ENCODE results near the gene FARP1. TPM values are rescaled to one million over a fixed set of nuclear protein-coding genes. Genes with fewer than 3 reads are reported as not detected.
"Not testable (repeated sequence)": the region's sequence is repeated elsewhere in the genome, so short reads cannot be mapped to it uniquely, and the experiment has no call there.

The FARP1 gene
- total RNA-seq, 2 experiments from 2014 or later = not detected

DNA sequence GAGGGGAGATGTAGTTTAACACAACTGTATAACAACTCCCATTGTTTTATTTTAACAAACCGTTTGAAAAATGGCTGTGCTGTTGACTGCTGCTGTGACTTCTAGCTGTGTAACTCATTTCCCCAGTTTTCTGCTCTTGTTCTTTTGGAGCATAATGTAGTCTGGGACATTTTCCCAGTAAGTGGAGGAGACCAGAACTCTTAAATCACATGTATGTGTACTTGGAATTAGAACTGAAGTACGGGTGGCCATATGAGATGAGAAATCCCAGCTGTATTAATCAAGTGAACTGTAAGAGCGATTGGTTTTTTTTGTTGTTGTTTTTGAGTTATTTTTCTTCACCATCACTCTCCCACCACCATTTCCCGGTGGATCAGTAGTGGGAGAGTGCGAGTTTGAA, 83.6 kb downstream of the FARP1 start:
- Histone ChIP-seq H3K4me1 (ENCODE audit: insufficient read depth, low read length, poor library complexity, severe bottlenecking) (no peaks in the 10 kb centered on the region), H4K20me1 (ENCODE audit: insufficient read depth, low read length) (no peaks in the 10 kb centered on the region), H3K4me2 (ENCODE audit: low read length) (no peak overlapping the region), H3K79me2 (ENCODE audit: insufficient read depth, low read depth, low read length) (no peaks in the 10 kb centered on the region), H3K27ac (ENCODE audit: low read depth, low read length, poor library complexity, severe bottlenecking) (no peak overlapping the region), H2AFZ (ENCODE audit: low read length) (no peak overlapping the region), H3K9me3 (ENCODE audit: low read length) (no peaks in the 10 kb centered on the region), H3K9me2 (ENCODE audit: insufficient read depth, low read length) (no peaks in the 10 kb centered on the region), H3K36me3 (ENCODE audit: insufficient read depth, low read length) (no peaks in the 10 kb centered on the region), H3K4me3 (ENCODE audit: low read depth, low read length, poor library complexity, severe bottlenecking) (no peak overlapping the region)
- no peak for DNase-seq (ENCODE audit: low spot score)
- ChIA-PET POLR2A (interaction anchor here (0.6 kb wide), 1 partner anchor 1272 kb away, joined by 4 read pairs; no protein-coding TSS in a partner anchor), CTCF (ENCODE audit: unreplicated experiment) (no interaction called here)
- TF ChIP-seq, protein P1, sequence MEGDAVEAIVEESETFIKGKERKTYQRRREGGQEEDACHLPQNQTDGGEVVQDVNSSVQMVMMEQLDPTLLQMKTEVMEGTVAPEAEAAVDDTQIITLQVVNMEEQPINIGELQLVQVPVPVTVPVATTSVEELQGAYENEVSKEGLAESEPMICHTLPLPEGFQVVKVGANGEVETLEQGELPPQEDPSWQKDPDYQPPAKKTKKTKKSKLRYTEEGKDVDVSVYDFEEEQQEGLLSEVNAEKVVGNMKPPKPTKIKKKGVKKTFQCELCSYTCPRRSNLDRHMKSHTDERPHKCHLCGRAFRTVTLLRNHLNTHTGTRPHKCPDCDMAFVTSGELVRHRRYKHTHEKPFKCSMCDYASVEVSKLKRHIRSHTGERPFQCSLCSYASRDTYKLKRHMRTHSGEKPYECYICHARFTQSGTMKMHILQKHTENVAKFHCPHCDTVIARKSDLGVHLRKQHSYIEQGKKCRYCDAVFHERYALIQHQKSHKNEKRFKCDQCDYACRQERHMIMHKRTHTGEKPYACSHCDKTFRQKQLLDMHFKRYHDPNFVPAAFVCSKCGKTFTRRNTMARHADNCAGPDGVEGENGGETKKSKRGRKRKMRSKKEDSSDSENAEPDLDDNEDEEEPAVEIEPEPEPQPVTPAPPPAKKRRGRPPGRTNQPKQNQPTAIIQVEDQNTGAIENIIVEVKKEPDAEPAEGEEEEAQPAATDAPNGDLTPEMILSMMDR (conservative IDR thresholded peaks at IDR 0.05; ENCODE audit: low read length) = no peak
- no peak for TF ChIP-seq EZH2phosphoT487 (IDR thresholded peaks at IDR 0.05; ENCODE audit: borderline replicate concordance, low read depth, low read length)
- BruUV-seq (replicated peaks) = no TSS peak
- intact Hi-C loops (cut with micrococcal nuclease; ENCODE audit: unreplicated experiment) = no loop called here

DNA sequence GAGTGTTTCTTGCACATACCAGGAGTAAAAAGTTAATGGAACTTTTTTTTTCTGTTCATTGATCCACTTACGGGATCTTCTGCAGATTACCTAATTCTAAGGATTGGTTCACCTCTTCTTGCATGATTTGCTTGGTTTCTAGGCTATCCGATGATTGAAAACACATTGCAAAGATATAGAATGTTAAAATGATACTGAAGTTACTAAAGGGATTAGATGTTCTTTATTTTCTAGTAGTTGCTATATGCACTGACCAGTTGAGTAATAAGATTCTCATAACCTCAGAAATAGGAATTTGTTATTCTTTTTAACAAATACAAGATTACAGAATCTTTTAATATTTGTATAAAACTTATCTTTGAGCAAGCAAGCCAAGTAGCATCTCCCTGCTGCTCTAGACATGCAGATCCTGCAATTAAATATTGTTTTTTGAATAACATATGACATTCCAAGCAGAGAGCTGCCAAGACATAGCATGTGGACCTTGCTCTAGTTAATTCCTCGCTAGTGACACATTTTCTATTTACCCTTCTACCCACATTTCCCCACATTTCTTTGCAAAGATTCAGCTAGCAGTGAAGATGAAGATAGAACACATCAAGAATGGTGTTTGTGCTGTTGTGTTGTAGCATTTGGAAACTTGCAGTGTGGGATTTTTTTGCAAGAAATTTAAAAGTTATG, 85.9 kb downstream of the FARP1 start:
- TF ChIP-seq, protein P1 (conservative IDR thresholded peaks at IDR 0.05; ENCODE audit: low read length) = no peak
- no peak for TF ChIP-seq EZH2phosphoT487 (IDR thresholded peaks at IDR 0.05; ENCODE audit: borderline replicate concordance, low read depth, low read length)
- intact Hi-C loops (cut with micrococcal nuclease; ENCODE audit: unreplicated experiment) = no loop called here
- no peaks in the 10 kb centered on the region for H3K4me1 ChIP-seq (ENCODE audit: insufficient read depth, low read length, poor library complexity, severe bottlenecking)

DNA sequence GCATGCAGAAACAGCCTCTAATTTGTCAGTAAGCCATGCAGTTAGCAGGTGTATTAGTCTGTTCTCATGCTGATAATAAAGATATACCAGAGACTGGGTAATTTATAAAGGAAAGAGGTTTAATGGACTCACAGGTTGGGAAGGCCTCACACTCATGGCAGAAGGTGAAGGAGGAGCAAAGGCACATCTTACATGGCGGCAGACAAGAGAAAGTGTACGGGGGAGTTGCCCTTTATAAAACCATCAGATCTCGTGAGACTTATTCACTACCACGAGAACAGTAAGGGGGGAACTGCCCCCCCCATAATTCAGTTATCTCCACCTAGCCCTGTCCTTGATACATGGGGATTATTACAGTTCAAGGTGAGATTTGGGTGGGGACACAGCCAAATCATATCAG, 87.9 kb downstream of the FARP1 start:
- POLR2A ChIA-PET; intact Hi-C loops (cut with micrococcal nuclease; ENCODE audit: unreplicated experiment); H3K9me2 ChIP-seq (ENCODE audit: insufficient read depth, low read length): not testable (repeated sequence)

More for the DNA sequence above, 85.9 kb downstream of the FARP1 start:
- POLR2A ChIA-PET = no interaction called here
- Histone ChIP-seq H3K9me3 (ENCODE audit: low read length) (no peaks in the 10 kb centered on the region), H4K20me1 (ENCODE audit: insufficient read depth, low read length) (no peaks in the 10 kb centered on the region), H3K4me2 (ENCODE audit: low read length) (no peak overlapping the region), H2AFZ (ENCODE audit: low read length) (no peak overlapping the region), H3K4me3 (ENCODE audit: low read depth, low read length, poor library complexity, severe bottlenecking) (no peak overlapping the region), H3K36me3 (ENCODE audit: insufficient read depth, low read length) (no peaks in the 10 kb centered on the region), H3K9me2 (ENCODE audit: insufficient read depth, low read length) (no peaks in the 10 kb centered on the region), H3K27ac (ENCODE audit: low read depth, low read length, poor library complexity, severe bottlenecking) (no peak overlapping the region), H3K79me2 (ENCODE audit: insufficient read depth, low read depth, low read length) (no peaks in the 10 kb centered on the region)
- DNase-seq (ENCODE audit: low spot score) = no peak
- CTCF ChIA-PET (ENCODE audit: unreplicated experiment) = no interaction called here
- no TSS peak for BruUV-seq (replicated peaks)

More for the DNA sequence above, 87.9 kb downstream of the FARP1 start:
- H3K4me3 ChIP-seq (ENCODE audit: low read depth, low read length, poor library complexity, severe bottlenecking); H4K20me1 ChIP-seq (ENCODE audit: insufficient read depth, low read length); H3K36me3 ChIP-seq (ENCODE audit: insufficient read depth, low read length); H3K4me2 ChIP-seq (ENCODE audit: low read length); H3K27ac ChIP-seq (ENCODE audit: low read depth, low read length, poor library complexity, severe bottlenecking); H3K4me1 ChIP-seq (ENCODE audit: insufficient read depth, low read length, poor library complexity, severe bottlenecking); H3K9me3 ChIP-seq (ENCODE audit: low read length); DNase-seq (ENCODE audit: low spot score); H3K79me2 ChIP-seq (ENCODE audit: insufficient read depth, low read depth, low read length); BruUV-seq (replicated peaks); CTCF ChIA-PET (ENCODE audit: unreplicated experiment); H2AFZ ChIP-seq (ENCODE audit: low read length): not testable (repeated sequence)
